A673 (cell line): Measurements from ENCODE around the gene MAGI1. TPM values are rescaled to one million over a fixed set of nuclear protein-coding genes. Genes with fewer than 3 reads are reported as not detected.
A peak's percentile ranks its signal among the peaks of the same experiment; 100 is the strongest.

ENCODE experiments used
- BruUV-seq: library from RNA; stranded (reverse); fragments of 400-500 nt; replicated peaks from 2 replicates; lab custom pipeline; 2021; lab: Mats Ljungman, UMichigan
- CTCF ChIA-PET: fragments of 300-600 bp; sonication (Branson Sonifier 250); formaldehyde crosslinking; loops from one replicate; lab custom pipeline; 2022; ENCODE audit warnings: antibody characterized with exemption; lab: Charles Lee
- POLR2A ChIA-PET: fragments of 300-600 bp; sonication (Branson Sonifier 250); formaldehyde crosslinking; loops from one replicate; lab custom pipeline; 2022; ENCODE audit warnings: antibody characterized with exemption; ENCODE audit not compliant: low non-redundant PET; lab: Charles Lee
- DNase-seq: peaks from one replicate; pipeline ENCODE4 v3.0.0-alpha.2; 2015; ENCODE audit warnings: low spot score
- H3K27ac ChIP-seq: fragments of 200-600 bp; sonication (generic); 2 replicates; pipeline ENCODE4 v1.5.1; 2016; ENCODE audit warnings: mixed run types, low read depth, mild to moderate bottlenecking, mixed read lengths, antibody characterized with exemption, low read length; ENCODE audit not compliant: poor library complexity, severe bottlenecking
- H3K27me3 ChIP-seq: fragments of 200-600 bp; sonication (generic); replicated peaks from 2 replicates; pipeline ENCODE4 v1.6.1; 2017; ENCODE audit warnings: mixed run types, low read depth, mild to moderate bottlenecking, mixed read lengths, antibody characterized with exemption, low read length; ENCODE audit not compliant: insufficient read depth, poor library complexity
- H3K36me3 ChIP-seq: fragments of 200-600 bp; sonication (generic); 2 replicates; pipeline ENCODE4 v1.6.1; 2016; ENCODE audit warnings: mixed run types, mild to moderate bottlenecking, mixed read lengths, antibody characterized with exemption, low read length; ENCODE audit not compliant: insufficient read depth, poor library complexity, severe bottlenecking
- H3K4me1 ChIP-seq: fragments of 200-600 bp; sonication (generic); 2 replicates; pipeline ENCODE4 v1.6.1; 2017; ENCODE audit warnings: mixed run types, mild to moderate bottlenecking, mixed read lengths, antibody characterized with exemption, low read length; ENCODE audit not compliant: insufficient read depth, poor library complexity, severe bottlenecking
- H3K4me3 ChIP-seq: fragments of 200-600 bp; sonication (generic); 2 replicates; pipeline ENCODE4 v1.5.1; 2016; ENCODE audit warnings: low read depth, mixed run types, mild to moderate bottlenecking, mixed read lengths, low read length; ENCODE audit not compliant: poor library complexity, severe bottlenecking
- H3K9me3 ChIP-seq: fragments of 200-600 bp; sonication (generic); 2 replicates; pipeline ENCODE4 v1.6.1; 2016; ENCODE audit warnings: mixed run types, low read depth, mild to moderate bottlenecking, mixed read lengths, antibody characterized with exemption, low read length; ENCODE audit not compliant: poor library complexity, severe bottlenecking
- CTCF ChIP-seq: fragments of 300-800, 200-600 bp; sonication (generic); conservative IDR thresholded peaks from 2 replicates; pipeline ENCODE4 v1.5.1; 2017; ENCODE audit warnings: low read depth, mild to moderate bottlenecking, antibody characterized with exemption, low read length, moderate library complexity, mixed read lengths
- EZH2 ChIP-seq: fragments of 200-600 bp; sonication (generic); IDR thresholded peaks from 2 replicates; pipeline ENCODE4 v1.6.1; 2017; ENCODE audit warnings: borderline replicate concordance, low read depth, mild to moderate bottlenecking, mixed read lengths, antibody characterized with exemption, low read length; ENCODE audit not compliant: poor library complexity, severe bottlenecking
- intact Hi-C: fragments of 100-400 bp; cut with micrococcal nuclease; formaldehyde crosslinking; loops from one replicate; pipeline ENCODE4 v1.10.0; 2022; ENCODE audit not compliant: unreplicated experiment
- total RNA-seq: library from RNA; stranded (reverse); gene quantifications from 2 replicates; pipeline ENCODE4 v1.2.3, GENCODE V29; 2021

Gene MAGI1
- total RNA-seq, 1 experiment from 2014 or later, result 30.5 TPM

DNA sequence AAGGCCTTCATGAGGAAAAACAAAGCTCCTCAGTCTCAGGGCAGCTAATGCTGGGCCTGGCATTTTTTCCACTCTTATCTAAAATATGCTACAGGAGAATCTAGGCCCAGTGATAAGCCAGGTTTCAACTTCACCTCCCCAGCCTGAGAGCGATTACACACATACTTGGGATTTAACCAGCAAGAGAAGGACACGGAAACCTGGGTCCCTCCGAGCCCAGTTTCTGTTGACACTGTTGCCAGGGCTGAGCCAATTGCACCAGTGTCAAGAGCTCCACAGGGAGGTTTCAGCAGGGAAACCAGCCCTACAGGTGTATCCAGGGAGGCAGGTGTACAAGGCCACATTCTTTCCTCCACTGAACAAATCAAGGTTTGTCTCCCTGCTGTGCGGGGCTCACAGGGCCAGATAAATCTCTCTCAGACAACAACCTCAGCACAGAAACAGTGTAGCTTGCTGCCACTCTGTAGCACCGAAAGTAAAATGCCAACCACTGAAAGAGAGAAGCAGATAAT lies 85.4 kb downstream of the MAGI1 start:
- no peak for DNase-seq
- CTCF ChIA-PET, result no interaction called here
- Histone ChIP-seq H3K27me3 (no peaks in the 10 kb centered on the region), H3K4me3 (no peak overlapping the region), H3K36me3 (no peaks in the 10 kb centered on the region), H3K27ac (peak overlapping the region; percentile 97), H3K4me1 (peaks cover 59% of the 10 kb centered on the region), H3K9me3 (no peaks in the 10 kb centered on the region)
- POLR2A ChIA-PET, result no interaction called here
- no peak for TF ChIP-seq CTCF
- no peak for TF ChIP-seq EZH2
- intact Hi-C loops, result loop anchor here (5.0 to 10.0 kb wide), 3 partner anchors 84 to 584 kb away; partner anchors contain the start of gene MAGI1
- no TSS peak for BruUV-seq

- H3K36me3 ChIP-seq, result no peaks in the 10 kb centered on the region
- ChIA-PET CTCF (no interaction called here), POLR2A (no interaction called here)
- peak overlapping the region; percentile 97 for H3K27ac ChIP-seq
- H3K4me1 ChIP-seq, result peaks cover 64% of the 10 kb centered on the region
- H3K4me3 ChIP-seq, result no peak overlapping the region
- no peaks in the 10 kb centered on the region for H3K9me3 ChIP-seq
- H3K27me3 ChIP-seq, result no peaks in the 10 kb centered on the region
- intact Hi-C loops, result loop anchor here (5.0 to 10.0 kb wide), 3 partner anchors 84 to 584 kb away; partner anchors contain the start of gene MAGI1
- TF ChIP-seq CTCF, result no peak
- no peak for TF ChIP-seq EZH2
- no peak for DNase-seq
- no TSS peak for BruUV-seq
These were observed 85.9 kb downstream of the MAGI1 start for GRCh38 chr3:65952842-65953241.

- no peaks in the 10 kb centered on the region for H3K27me3 ChIP-seq
- H3K36me3 ChIP-seq, result no peaks in the 10 kb centered on the region
- DNase-seq, result no peak
- H3K9me3 ChIP-seq, result no peaks in the 10 kb centered on the region
- BruUV-seq, result no TSS peak
- peaks cover 73% of the 10 kb centered on the region for H3K4me1 ChIP-seq
- TF ChIP-seq EZH2 (no peak), CTCF (no peak)
- intact Hi-C loops, result loop anchor here (1.0 to 10.0 kb wide), 7 partner anchors 17 to 585 kb away; partner anchors contain the start of gene MAGI1
- ChIA-PET CTCF (no interaction called here), POLR2A (no interaction called here)
- H3K4me3 ChIP-seq, result no peak overlapping the region
- peak overlapping the region; percentile 97 for H3K27ac ChIP-seq
These were observed 86.7 kb downstream of the MAGI1 start for GRCh38 chr3:65951836-65952505.
